Hepatocyte (in vitro differentiated cells): ENCODE results near the gene DOCK4.

ENCODE experiments used
- EZH2 ChIP-seq: fragments of 200-600 bp; sonication (generic); IDR thresholded peaks from 2 replicates; pipeline ENCODE4 v1.6.1; 2016; ENCODE audit warnings: antibody characterized with exemption, mild to moderate bottlenecking, borderline replicate concordance
- TF ChIP-seq, protein P1 (sequence below): fragments of 200-600 bp; sonication (generic); IDR thresholded peaks from 2 replicates; pipeline ENCODE4 v1.5.1; 2016; ENCODE audit warnings: antibody characterized with exemption, mild to moderate bottlenecking; ENCODE audit not compliant: poor library complexity

DNA sequence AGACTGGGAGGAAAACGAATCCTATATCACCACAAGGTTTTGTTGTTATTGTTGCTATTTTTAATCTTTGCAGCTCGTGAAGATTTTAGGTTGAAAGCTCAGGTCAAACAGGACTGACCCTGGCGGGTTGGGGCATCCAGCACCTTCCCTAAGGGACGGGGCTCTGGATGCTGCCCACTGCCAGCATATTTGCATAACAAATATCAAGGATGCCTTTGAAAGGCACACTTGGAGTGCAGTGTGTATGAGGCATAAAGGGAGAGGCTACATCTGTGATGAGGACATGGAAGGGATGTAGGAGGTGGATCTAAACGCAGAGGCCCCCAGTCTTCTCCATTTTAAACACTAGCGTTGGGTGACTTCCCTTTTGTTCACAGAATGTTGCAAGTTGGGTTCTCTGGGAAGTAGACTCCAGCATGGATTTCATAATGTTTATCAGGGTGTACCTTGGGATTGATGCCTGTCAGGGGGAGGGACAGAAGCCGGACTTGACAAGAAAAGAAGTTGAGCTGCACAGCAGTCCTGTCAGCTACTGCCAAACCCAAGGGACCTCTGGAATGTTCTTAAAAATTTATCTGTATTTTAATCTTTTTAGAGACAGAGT lies 462.9 kb downstream of the DOCK4 start:
- TF ChIP-seq, protein P1, sequence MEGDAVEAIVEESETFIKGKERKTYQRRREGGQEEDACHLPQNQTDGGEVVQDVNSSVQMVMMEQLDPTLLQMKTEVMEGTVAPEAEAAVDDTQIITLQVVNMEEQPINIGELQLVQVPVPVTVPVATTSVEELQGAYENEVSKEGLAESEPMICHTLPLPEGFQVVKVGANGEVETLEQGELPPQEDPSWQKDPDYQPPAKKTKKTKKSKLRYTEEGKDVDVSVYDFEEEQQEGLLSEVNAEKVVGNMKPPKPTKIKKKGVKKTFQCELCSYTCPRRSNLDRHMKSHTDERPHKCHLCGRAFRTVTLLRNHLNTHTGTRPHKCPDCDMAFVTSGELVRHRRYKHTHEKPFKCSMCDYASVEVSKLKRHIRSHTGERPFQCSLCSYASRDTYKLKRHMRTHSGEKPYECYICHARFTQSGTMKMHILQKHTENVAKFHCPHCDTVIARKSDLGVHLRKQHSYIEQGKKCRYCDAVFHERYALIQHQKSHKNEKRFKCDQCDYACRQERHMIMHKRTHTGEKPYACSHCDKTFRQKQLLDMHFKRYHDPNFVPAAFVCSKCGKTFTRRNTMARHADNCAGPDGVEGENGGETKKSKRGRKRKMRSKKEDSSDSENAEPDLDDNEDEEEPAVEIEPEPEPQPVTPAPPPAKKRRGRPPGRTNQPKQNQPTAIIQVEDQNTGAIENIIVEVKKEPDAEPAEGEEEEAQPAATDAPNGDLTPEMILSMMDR: no peak
- no peak for TF ChIP-seq EZH2
